H1 (cell line): ENCODE measurements around the gene FOXB1. TPM values are rescaled to one million over a fixed set of nuclear protein-coding genes. Genes with fewer than 3 reads are reported as not detected.

ENCODE experiments used
- CTCF ChIA-PET: fragments of 300-600 bp; sonication (Branson Sonifier 250); formaldehyde crosslinking; loops from one replicate; lab custom pipeline; 2021; ENCODE audit not compliant: partially characterized antibody; lab: Charles Lee
- POLR2A ChIA-PET: fragments of 300-600 bp; sonication (Branson Sonifier 250); formaldehyde crosslinking; loops from one replicate; lab custom pipeline; 2021; ENCODE audit warnings: inconsistent platforms; ENCODE audit not compliant: partially characterized antibody; lab: Charles Lee
- DNase-seq, 2 experiments: peaks; one replicate each; pipeline versions ENCODE4 v3.0.0 to v3.0.0-alpha.2; 2010 to 2022; ENCODE audit warnings: low spot score in 2 of 2, low read depth in 1 of 2, mixed read lengths in 1 of 2
- FAIRE-seq: peaks from 2 replicates; lab custom pipeline; 2011; peaks lifted over from hg19 to GRCh38; lab: Jason Lieb, UNC
- H2AFZ ChIP-seq: 2 replicates; pipeline ENCODE4 v1.8.1; 2012; ENCODE audit warnings: low read length, inconsistent platforms
- H2AK5ac ChIP-seq: 2 replicates; pipeline ENCODE4 v1.6.1; 2013; ENCODE audit warnings: low read depth, low read length
- H2BK120ac ChIP-seq: replicated peaks from 2 replicates; pipeline ENCODE3; 2013; ENCODE audit warnings: low read depth, low read length, inconsistent platforms
- H2BK12ac ChIP-seq: 2 replicates; pipeline ENCODE4 v1.6.1; 2013; ENCODE audit warnings: low read depth, low read length
- H2BK15ac ChIP-seq: 2 replicates; pipeline ENCODE4 v1.6.1; 2013; ENCODE audit warnings: low read length
- H2BK20ac ChIP-seq: 2 replicates; pipeline ENCODE4 v1.6.1; 2013; ENCODE audit warnings: low read length
- H2BK5ac ChIP-seq: 2 replicates; pipeline ENCODE4 v1.6.1; 2013; ENCODE audit warnings: low read depth, low read length
- H3K14ac ChIP-seq: 2 replicates; pipeline ENCODE4 v1.6.1; 2013; ENCODE audit warnings: inconsistent platforms; ENCODE audit not compliant: insufficient read length
- H3K18ac ChIP-seq: 2 replicates; pipeline ENCODE4 v1.6.1; 2013; ENCODE audit warnings: low read length; ENCODE audit errors: extremely low read depth
- H3K23ac ChIP-seq: 2 replicates; pipeline ENCODE4 v1.6.1; 2013; ENCODE audit warnings: inconsistent platforms; ENCODE audit not compliant: insufficient read length
- H3K23me2 ChIP-seq: 2 replicates; pipeline ENCODE4 v1.6.1; 2013; ENCODE audit warnings: low read depth, low read length
- H3K27ac ChIP-seq: 2 replicates; pipeline ENCODE4 v1.6.1; 2011; ENCODE audit warnings: low read depth, low read length, inconsistent platforms
- H3K27me3 ChIP-seq, 4 experiments: replicated peaks in 1 of 4; 1 replicate in 1 of 4; 2 replicates in 3 of 4; pipeline versions ENCODE4 v1.6.1 to v1.8.1; 2011 to 2013; ENCODE audit warnings: low read length in 3 of 4, mild to moderate bottlenecking in 3 of 4, inconsistent platforms in 2 of 4, mixed read lengths in 2 of 4, moderate library complexity in 1 of 4; ENCODE audit not compliant: control insufficient read depth in 3 of 4, insufficient read depth in 3 of 4; ENCODE audit errors: extremely low read depth in 1 of 4
- H3K36me3 ChIP-seq, 4 experiments: 2 replicates each; pipeline versions ENCODE4 v1.6.1 to v1.8.1; 2011 to 2013; ENCODE audit warnings: mild to moderate bottlenecking in 4 of 4, low read length in 3 of 4, moderate library complexity in 2 of 4, control low read depth in 1 of 4, inconsistent platforms in 1 of 4; ENCODE audit not compliant: insufficient read depth in 4 of 4, control insufficient read depth in 2 of 4
- H3K4ac ChIP-seq: replicated peaks from 2 replicates; pipeline ENCODE3; 2013; ENCODE audit warnings: low read length, low read depth, mixed read lengths, inconsistent platforms; ENCODE audit not compliant: insufficient read length
- H3K4me1 ChIP-seq, 4 experiments: replicated peaks in 1 of 4; 1 replicate in 1 of 4; 2 replicates in 3 of 4; pipeline versions ENCODE4 v1.6.1 to v1.8.1; 2011 to 2013; ENCODE audit warnings: low read length in 3 of 4, inconsistent platforms in 2 of 4, mixed read lengths in 1 of 4; ENCODE audit not compliant: insufficient read depth in 4 of 4, control insufficient read depth in 3 of 4
- H3K4me2 ChIP-seq, 2 experiments: 2 replicates each; pipeline versions ENCODE4 v1.6.1 to v1.8.1; 2011 to 2013; ENCODE audit warnings: low read depth in 2 of 2, low read length in 2 of 2, control low read depth in 1 of 2, inconsistent platforms in 1 of 2, mild to moderate bottlenecking in 1 of 2; ENCODE audit not compliant: insufficient read depth in 1 of 2
- H3K4me3 ChIP-seq, 4 experiments: fragments of 200-600, 300-600 bp in 1 of 4; sonication (generic), shearing (Covaris generic), sonication (Bioruptor Twin) in 1 of 4; 2 replicates each; pipeline versions ENCODE4 v1.5.1 to v1.8.1; 2011 to 2016; ENCODE audit warnings: low read length in 4 of 4, low read depth in 3 of 4, control low read depth in 2 of 4, inconsistent platforms in 2 of 4, mild to moderate bottlenecking in 2 of 4, mixed read lengths in 1 of 4, moderate library complexity in 1 of 4; ENCODE audit not compliant: insufficient read depth in 2 of 4; ENCODE audit errors: extremely low read depth in 1 of 4
- H3K56ac ChIP-seq: replicated peaks from 2 replicates; pipeline ENCODE3; 2013; ENCODE audit warnings: low read depth, mild to moderate bottlenecking, mixed read lengths, low read length, inconsistent platforms; ENCODE audit not compliant: insufficient read length
- H3K79me1 ChIP-seq: 2 replicates; pipeline ENCODE4 v1.6.1; 2013; ENCODE audit warnings: low read depth, low read length, control low read depth
- H3K79me2 ChIP-seq, 2 experiments: 2 replicates each; pipeline versions ENCODE4 v1.6.1 to v1.8.1; 2012 to 2013; ENCODE audit warnings: low read length in 2 of 2, mild to moderate bottlenecking in 2 of 2, inconsistent platforms in 1 of 2; ENCODE audit not compliant: insufficient read depth in 2 of 2, control insufficient read depth in 1 of 2
- H3K9ac ChIP-seq, 4 experiments: replicated peaks in 1 of 4; 1 replicate in 1 of 4; 2 replicates in 3 of 4; pipeline versions ENCODE4 v1.6.1 to v1.8.1; 2011 to 2013; ENCODE audit warnings: low read depth in 3 of 4, low read length in 3 of 4, control low read depth in 2 of 4, mild to moderate bottlenecking in 2 of 4, moderate library complexity in 2 of 4, inconsistent platforms in 1 of 4; ENCODE audit errors: extremely low read depth in 1 of 4
- H3K9me3 ChIP-seq, 2 experiments: 2 replicates each; pipeline versions ENCODE4 v1.6.1 to v1.8.1; 2012 to 2013; ENCODE audit warnings: mild to moderate bottlenecking in 2 of 2, moderate library complexity in 2 of 2, control low read depth in 1 of 2, inconsistent platforms in 1 of 2, low read depth in 1 of 2, low read length in 1 of 2, mixed read lengths in 1 of 2; ENCODE audit not compliant: insufficient read depth in 2 of 2
- H4K20me1 ChIP-seq, 2 experiments: replicated peaks in 1 of 2; 2 replicates each; pipeline versions ENCODE3 to v1.8.1; 2011 to 2013; ENCODE audit warnings: inconsistent platforms in 2 of 2, low read length in 2 of 2, mild to moderate bottlenecking in 1 of 2; ENCODE audit not compliant: insufficient read depth in 2 of 2, control insufficient read depth in 1 of 2
- H4K5ac ChIP-seq: 2 replicates; pipeline ENCODE4 v1.6.1; 2013; ENCODE audit warnings: low read length, low read depth, mixed read lengths, inconsistent platforms; ENCODE audit not compliant: insufficient read length
- H4K8ac ChIP-seq: 2 replicates; pipeline ENCODE4 v1.8.0; 2013; ENCODE audit warnings: mild to moderate bottlenecking, moderate library complexity, low read length, inconsistent platforms; ENCODE audit not compliant: insufficient read depth; ENCODE audit errors: extremely low read depth
- H4K91ac ChIP-seq: replicated peaks from 2 replicates; pipeline ENCODE3; 2013; ENCODE audit warnings: low read length, mixed read lengths, inconsistent platforms; ENCODE audit not compliant: insufficient read length
- ASH2L ChIP-seq: fragments of 200-600, 300-600 bp; sonication (generic); IDR thresholded peaks from one replicate; pipeline ENCODE4 v1.7.1; 2017; ENCODE audit warnings: low read length
- EGR1 ChIP-seq: IDR thresholded peaks from 2 replicates; pipeline ENCODE4 v1.6.1; 2011; ENCODE audit warnings: low read depth, low read length, borderline replicate concordance
- EZH2 ChIP-seq: fragments of 200-600 bp; sonication (generic); IDR thresholded peaks from 2 replicates; pipeline ENCODE4 v1.7.1; 2012; ENCODE audit warnings: low read depth, mild to moderate bottlenecking, moderate library complexity, low read length, inconsistent platforms; ENCODE audit not compliant: severe bottlenecking
- HDAC2 ChIP-seq, 2 experiments: fragments of 300-600 bp in 1 of 2; sonication (generic) in 1 of 2; IDR thresholded peaks; 2 replicates each; pipeline ENCODE4 v1.6.1; 2011 to 2012; ENCODE audit warnings: low read depth in 2 of 2, low read length in 2 of 2, mild to moderate bottlenecking in 2 of 2, moderate library complexity in 2 of 2, borderline replicate concordance in 1 of 2, inconsistent platforms in 1 of 2
- POLR2AphosphoS5 ChIP-seq: IDR thresholded peaks from 2 replicates; pipeline ENCODE4 v1.6.1; 2011; ENCODE audit warnings: low read depth, low read length
- RNF2 ChIP-seq: fragments of 200-900, 300-1000 bp; sonication (generic); IDR thresholded peaks from 2 replicates; pipeline ENCODE4 v1.7.1; 2016; ENCODE audit warnings: borderline replicate concordance, low read depth, mild to moderate bottlenecking, antibody characterized with exemption, low read length; ENCODE audit not compliant: poor library complexity, severe bottlenecking; ENCODE audit errors: missing control alignments
- WGBS, 2 experiments: shearing (Covaris generic) in 1 of 2; methylation state at CpG; one replicate each; pipeline versions ENCODE4 v1.1.6 to v1.1.7; 2013 to 2015; ENCODE audit warnings: low lambda C conversion rate in 2 of 2, mixed read lengths in 2 of 2, inconsistent platforms in 1 of 2, low coverage in 1 of 2, missing lambda C conversion rate in 1 of 2; ENCODE audit not compliant: insufficient replicate concordance in 2 of 2, insufficient coverage in 1 of 2, insufficient read length in 1 of 2; ENCODE audit errors: extremely low coverage in 1 of 2, missing lambda C conversion rate in 1 of 2; 5-methylcytosine and 5-hydroxymethylcytosine counted together
- polyA plus RNA-seq, 7 experiments: library from polyadenylated mRNA; depleted of rRNA in 3 of 7; stranded (reverse) in 5 of 7; unstranded in 2 of 7; fragments of >200 nt in 5 of 7; fragments of 200-250 nt in 2 of 7; gene quantifications; 1 replicate in 5 of 7; 2 replicates in 1 of 7; 4 replicates in 1 of 7; pipeline versions ENCODE4 v1.2.1 to v1.2.3, GENCODE V29; 2011 to 2013; ENCODE audit warnings: missing spikeins in 2 of 7, mixed read lengths in 2 of 7
- total RNA-seq: library from RNA; stranded (reverse); fragmentation: NEBNext Ultra II Directional; extraction: Animal tissue kit (Norgen Biotek cat#: 25700); gene quantifications from 2 replicates; pipeline ENCODE4 v1.2.1, GENCODE V29; 2021
- TF ChIP-seq, protein P1 (sequence below): IDR thresholded peaks from 2 replicates; pipeline ENCODE4 v1.6.1; 2012; ENCODE audit warnings: inconsistent platforms
- TF ChIP-seq, protein P2 (sequence below): IDR thresholded peaks from 2 replicates; pipeline ENCODE4 v1.6.1; 2012; ENCODE audit warnings: inconsistent platforms

The FOXB1 gene
- total and polyA plus RNA-seq, 2 of the 8 experiments (the other 6 are each of a cell fraction or from before 2014, with no cell fraction given) = 0.92 to 1.5 TPM

DNA sequence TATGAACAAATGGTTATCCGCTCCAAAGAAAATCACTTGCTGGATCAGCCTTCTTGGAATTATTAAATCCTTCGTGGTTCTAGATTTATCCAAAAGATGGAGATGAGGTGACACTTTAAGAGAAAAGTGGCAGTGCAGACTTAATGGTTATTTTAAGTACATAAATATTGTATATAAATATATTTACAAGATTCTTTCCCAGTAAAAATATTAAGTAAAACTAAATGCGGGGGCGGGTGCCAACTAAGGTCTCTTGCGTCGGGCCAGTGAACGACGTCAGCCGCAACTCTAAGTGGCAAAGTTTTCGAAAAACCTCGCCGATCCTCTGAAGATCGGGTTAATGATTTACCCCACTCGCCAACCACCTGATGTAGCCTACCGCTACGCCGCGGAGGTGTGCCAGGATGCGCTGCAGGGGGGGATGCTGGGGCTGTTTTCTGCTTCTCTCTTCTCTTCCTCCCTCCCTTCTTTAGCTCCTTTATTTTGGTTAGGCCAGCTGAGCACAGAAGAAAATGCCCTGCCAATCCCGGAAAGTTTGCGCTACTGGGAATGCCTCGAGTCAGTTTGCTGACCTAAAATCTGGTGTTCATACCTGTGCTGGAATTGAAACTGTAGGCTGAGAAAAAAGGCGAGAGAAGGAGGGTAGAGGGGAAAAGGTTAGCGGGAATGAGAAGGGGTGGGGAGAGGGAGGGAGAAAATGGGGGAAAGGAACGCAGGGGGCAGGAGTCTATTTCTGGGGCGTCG, 7.6 kb upstream of the FOXB1 start:
- ChIA-PET CTCF (interaction anchor here (0.7 to 4.0 kb wide), 8 partner anchors 8 to 341 kb away, joined by 3 to 33 read pairs (median 4); partner anchors contain the start of gene FOXB1), POLR2A (interaction anchor here (0.7 to 1.6 kb wide), 6 partner anchors 9 to 181 kb away, joined by 3 to 4 read pairs (median 3); no protein-coding TSS in a partner anchor)
- H3K79me2 ChIP-seq = no peaks in the 10 kb centered on the region
- no peak overlapping the region for H3K23ac ChIP-seq
- H3K4me1 ChIP-seq = peaks cover 14 to 35% (median 19%) of the 10 kb centered on the region in 4 experiments
- H3K27me3 ChIP-seq = peaks cover 3 to 57% (median 36%) of the 10 kb centered on the region in 4 experiments
- H3K4me3 ChIP-seq = peak overlapping the region; percentile 31 to 63 (median 58)
- no peaks in the 10 kb centered on the region for H3K79me1 ChIP-seq
- 2% methylated on average over 23 of the region's 27 CpGs; no CpG with 5 or more reads in 1 of the 2 experiments for WGBS, 2 experiments
- no peak for FAIRE-seq
- no peak overlapping the region for H2AFZ ChIP-seq
- H3K18ac ChIP-seq = peak overlapping the region; percentile 51; the same call in 1 of the 2 replicates
- peak overlapping the region; percentile 34 for H2BK120ac ChIP-seq
- peak overlapping the region; percentile 91; the same call in 1 of the 2 replicates for H2BK20ac ChIP-seq
- H3K14ac ChIP-seq = no peak overlapping the region
- H4K91ac ChIP-seq = peak overlapping the region; percentile 21
- H3K9me3 ChIP-seq = no peaks in the 10 kb centered on the region
- H3K36me3 ChIP-seq = no peaks in the 10 kb centered on the region
- H3K9ac ChIP-seq = no peak overlapping the region; a peak in 1 of 7 replicates
- TF ChIP-seq ASH2L (no peak), HDAC2 (IDR thresholded peaks at IDR 0.05; ENCODE audit: borderline replicate concordance in 1 of 2, low read depth in 2 of 2, low read length in 2 of 2) (0 out of 4 replicates have a peak, but pooled peaks of 1 of the 2 experiments have one; percentile 11), POLR2AphosphoS5 (no peak), EGR1 (peak; percentile 81), EZH2 (peak; percentile 50), RNF2 (peak; percentile 50)
- TF ChIP-seq, protein P1, sequence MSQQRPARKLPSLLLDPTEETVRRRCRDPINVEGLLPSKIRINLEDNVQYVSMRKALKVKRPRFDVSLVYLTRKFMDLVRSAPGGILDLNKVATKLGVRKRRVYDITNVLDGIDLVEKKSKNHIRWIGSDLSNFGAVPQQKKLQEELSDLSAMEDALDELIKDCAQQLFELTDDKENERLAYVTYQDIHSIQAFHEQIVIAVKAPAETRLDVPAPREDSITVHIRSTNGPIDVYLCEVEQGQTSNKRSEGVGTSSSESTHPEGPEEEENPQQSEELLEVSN = peak; percentile 95
- TF ChIP-seq, protein P2, sequence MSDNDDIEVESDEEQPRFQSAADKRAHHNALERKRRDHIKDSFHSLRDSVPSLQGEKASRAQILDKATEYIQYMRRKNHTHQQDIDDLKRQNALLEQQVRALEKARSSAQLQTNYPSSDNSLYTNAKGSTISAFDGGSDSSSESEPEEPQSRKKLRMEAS = no peak
- H4K5ac ChIP-seq = peak overlapping the region; percentile 55
- H2BK15ac ChIP-seq = no peak overlapping the region
- H4K8ac ChIP-seq = no peak overlapping the region; the same call in 1 of the 2 replicates
- H4K20me1 ChIP-seq = no peaks in the 10 kb centered on the region
- H3K56ac ChIP-seq = no peak overlapping the region
- DNase-seq = peak in 1 of 2 experiments; percentile 73
- no peak overlapping the region for H2AK5ac ChIP-seq
- H3K4me2 ChIP-seq = peak overlapping the region; percentile 98 to 100
- H3K23me2 ChIP-seq = peaks cover 44% of the 10 kb centered on the region
- H2BK12ac ChIP-seq = peak overlapping the region; percentile 22; the same call in 1 of the 2 replicates
- peak overlapping the region; percentile 86; the same call in 1 of the 2 replicates for H2BK5ac ChIP-seq
- no peak overlapping the region for H3K4ac ChIP-seq
- H3K27ac ChIP-seq = no peak overlapping the region
